Measurements from ENCODE around the gene EIF2A.

EIF2A gene

DNA sequence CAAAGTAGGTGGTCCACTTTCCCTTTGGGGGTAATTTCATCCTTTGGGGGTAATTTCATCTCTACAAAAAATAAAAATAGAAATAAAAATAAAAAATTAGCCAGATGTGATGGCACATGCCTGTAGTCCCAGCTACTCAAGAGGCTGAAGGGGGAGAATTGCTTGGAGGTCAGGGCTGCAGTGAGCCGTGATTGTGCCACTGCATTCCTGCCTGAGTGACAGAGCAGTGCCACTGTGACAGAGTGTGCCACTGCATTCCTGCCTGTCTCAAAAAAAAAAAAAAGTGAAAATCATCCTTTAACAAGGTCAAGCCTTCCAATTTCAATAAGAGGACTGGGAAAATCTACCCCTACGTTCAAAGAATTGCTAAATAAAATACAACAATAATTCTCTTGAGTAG lies 23.0 kb upstream of the EIF2A start:
- TF ChIP-seq, protein P1, sequence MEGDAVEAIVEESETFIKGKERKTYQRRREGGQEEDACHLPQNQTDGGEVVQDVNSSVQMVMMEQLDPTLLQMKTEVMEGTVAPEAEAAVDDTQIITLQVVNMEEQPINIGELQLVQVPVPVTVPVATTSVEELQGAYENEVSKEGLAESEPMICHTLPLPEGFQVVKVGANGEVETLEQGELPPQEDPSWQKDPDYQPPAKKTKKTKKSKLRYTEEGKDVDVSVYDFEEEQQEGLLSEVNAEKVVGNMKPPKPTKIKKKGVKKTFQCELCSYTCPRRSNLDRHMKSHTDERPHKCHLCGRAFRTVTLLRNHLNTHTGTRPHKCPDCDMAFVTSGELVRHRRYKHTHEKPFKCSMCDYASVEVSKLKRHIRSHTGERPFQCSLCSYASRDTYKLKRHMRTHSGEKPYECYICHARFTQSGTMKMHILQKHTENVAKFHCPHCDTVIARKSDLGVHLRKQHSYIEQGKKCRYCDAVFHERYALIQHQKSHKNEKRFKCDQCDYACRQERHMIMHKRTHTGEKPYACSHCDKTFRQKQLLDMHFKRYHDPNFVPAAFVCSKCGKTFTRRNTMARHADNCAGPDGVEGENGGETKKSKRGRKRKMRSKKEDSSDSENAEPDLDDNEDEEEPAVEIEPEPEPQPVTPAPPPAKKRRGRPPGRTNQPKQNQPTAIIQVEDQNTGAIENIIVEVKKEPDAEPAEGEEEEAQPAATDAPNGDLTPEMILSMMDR (IDR thresholded peaks at IDR 0.05; ENCODE audit: extremely low read depth, insufficient read depth, missing control alignments): no peak
- in situ Hi-C loops (cut with MboI; ENCODE audit: low pct_unique_long_range_greater_than_20kb, low sequenced_read_pairs, unreplicated experiment): loop anchor here (25.0 kb wide), 1 partner anchor 586 kb away; no protein-coding TSS in a partner anchor
- no peak for DNase-seq (ENCODE audit: low spot score)

DNA sequence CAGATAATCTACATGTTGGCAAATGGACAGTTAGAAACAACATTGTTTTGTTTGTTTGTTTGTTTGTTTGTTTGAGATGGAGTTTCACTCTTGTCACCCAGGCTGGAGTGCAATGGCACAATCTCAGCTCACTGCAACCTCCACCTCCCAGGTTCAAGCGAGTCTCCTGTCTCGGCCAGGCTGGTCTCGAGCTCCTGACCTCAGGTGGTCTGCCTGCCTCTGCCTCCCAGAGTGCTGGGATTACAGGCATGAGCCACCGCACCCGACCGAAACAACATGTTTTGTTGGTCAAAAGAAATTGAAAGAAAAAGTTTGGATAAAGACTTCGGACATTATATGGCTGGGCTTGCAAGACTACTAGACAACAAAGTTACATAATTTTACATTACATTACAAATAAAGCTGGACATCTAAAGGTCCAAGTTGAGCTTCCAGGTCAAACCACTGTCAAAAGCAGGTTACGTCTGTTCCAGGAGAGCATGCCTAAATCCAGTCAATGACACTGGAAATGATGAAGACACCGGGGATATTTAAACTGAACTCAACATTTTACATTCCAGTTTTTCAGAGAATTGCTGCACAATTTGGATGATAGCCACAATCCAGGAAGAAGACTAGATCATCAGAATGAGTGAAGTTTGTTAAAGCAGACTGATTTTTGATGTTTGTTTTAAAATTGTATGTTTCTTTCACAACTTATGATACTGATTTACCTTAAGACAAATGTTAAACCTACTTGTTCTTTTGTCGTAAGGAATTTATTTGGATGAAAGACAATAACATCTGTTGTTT lies 18.9 kb upstream of the EIF2A start:
- no peak for DNase-seq (ENCODE audit: low spot score)
- in situ Hi-C loops (cut with MboI; ENCODE audit: low pct_unique_long_range_greater_than_20kb, low sequenced_read_pairs, unreplicated experiment): loop anchor here (25.0 kb wide), 2 partner anchors 335 to 610 kb away; no protein-coding TSS in a partner anchor
- TF ChIP-seq, protein P1 (IDR thresholded peaks at IDR 0.05; ENCODE audit: extremely low read depth, insufficient read depth, missing control alignments): no peak

DNA sequence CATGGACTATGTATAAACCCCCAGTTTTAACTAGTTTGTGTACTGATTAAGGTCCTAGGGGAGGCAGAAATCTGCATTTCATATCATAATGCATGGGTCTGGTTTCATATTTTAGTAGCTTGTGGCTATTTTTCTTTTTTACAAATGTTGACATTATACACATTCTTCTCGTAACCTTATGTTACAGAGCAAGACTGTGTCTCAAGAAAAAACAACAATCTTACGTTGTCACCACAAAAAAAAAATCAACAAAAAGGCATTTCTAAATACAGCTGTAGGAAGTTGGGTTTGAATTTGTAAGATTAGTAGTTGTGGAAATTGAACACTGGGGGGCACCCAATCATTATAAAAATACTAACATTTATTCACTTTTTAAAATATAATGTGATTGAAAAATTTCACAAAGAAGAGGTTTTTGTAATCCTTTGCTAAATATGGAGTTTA lies 18.2 kb upstream of the EIF2A start:
- TF ChIP-seq, protein P1 (IDR thresholded peaks at IDR 0.05; ENCODE audit: extremely low read depth, insufficient read depth, missing control alignments): peak; percentile 33
- in situ Hi-C loops (cut with MboI; ENCODE audit: low pct_unique_long_range_greater_than_20kb, low sequenced_read_pairs, unreplicated experiment): loop anchor here (25.0 kb wide), 2 partner anchors 334 to 609 kb away; no protein-coding TSS in a partner anchor
- peak; percentile 27 for DNase-seq (ENCODE audit: low spot score)

DNA sequence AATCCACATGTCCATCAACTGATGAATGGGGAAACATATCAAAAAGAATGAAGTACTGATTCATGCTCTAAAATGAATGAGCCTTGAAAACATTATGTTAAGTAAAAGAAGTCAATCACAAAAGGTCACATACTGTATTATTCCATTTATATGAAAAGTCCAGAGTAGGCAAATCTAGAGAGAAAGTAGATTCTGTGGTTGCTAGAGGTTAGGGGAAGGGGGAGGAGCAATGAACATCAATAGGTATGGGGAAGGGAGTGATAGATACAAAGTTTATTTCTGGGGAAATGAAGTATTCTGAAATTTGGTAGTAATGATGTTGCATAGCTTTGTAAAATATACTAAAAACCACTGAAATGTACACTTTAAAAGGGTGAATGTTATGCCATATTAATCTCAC lies 14.8 kb upstream of the EIF2A start:
- in situ Hi-C loops (cut with MboI; ENCODE audit: low pct_unique_long_range_greater_than_20kb, low sequenced_read_pairs, unreplicated experiment): loop anchor here (25.0 kb wide), 2 partner anchors 331 to 606 kb away; no protein-coding TSS in a partner anchor
- TF ChIP-seq, protein P1 (IDR thresholded peaks at IDR 0.05; ENCODE audit: extremely low read depth, insufficient read depth, missing control alignments): no peak
- no peak for DNase-seq (ENCODE audit: low spot score)

DNA sequence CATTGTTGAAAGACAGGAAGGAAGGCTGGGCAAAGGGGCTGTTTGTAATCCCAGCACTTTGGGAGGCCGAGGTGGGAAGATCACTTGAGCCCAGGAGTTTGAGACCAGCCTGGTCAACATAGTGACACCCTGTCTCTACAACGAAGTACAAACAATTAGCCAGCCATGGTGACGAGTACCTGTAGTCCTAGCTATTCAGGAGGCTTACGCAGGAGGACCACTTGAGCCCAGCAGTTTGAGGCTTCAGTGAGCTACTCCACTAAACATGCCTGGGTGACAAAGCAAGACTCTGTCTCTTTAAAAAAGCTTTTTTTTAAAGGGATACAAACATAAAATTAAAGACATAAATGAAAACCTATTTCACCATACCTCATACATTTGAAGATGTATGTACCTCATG lies 11.4 kb upstream of the EIF2A start:
- TF ChIP-seq, protein P1 (IDR thresholded peaks at IDR 0.05; ENCODE audit: extremely low read depth, insufficient read depth, missing control alignments): no peak
- DNase-seq (ENCODE audit: low spot score): no peak
- in situ Hi-C loops (cut with MboI; ENCODE audit: low pct_unique_long_range_greater_than_20kb, low sequenced_read_pairs, unreplicated experiment): loop anchor here (25.0 kb wide), 2 partner anchors 327 to 602 kb away; no protein-coding TSS in a partner anchor

DNA sequence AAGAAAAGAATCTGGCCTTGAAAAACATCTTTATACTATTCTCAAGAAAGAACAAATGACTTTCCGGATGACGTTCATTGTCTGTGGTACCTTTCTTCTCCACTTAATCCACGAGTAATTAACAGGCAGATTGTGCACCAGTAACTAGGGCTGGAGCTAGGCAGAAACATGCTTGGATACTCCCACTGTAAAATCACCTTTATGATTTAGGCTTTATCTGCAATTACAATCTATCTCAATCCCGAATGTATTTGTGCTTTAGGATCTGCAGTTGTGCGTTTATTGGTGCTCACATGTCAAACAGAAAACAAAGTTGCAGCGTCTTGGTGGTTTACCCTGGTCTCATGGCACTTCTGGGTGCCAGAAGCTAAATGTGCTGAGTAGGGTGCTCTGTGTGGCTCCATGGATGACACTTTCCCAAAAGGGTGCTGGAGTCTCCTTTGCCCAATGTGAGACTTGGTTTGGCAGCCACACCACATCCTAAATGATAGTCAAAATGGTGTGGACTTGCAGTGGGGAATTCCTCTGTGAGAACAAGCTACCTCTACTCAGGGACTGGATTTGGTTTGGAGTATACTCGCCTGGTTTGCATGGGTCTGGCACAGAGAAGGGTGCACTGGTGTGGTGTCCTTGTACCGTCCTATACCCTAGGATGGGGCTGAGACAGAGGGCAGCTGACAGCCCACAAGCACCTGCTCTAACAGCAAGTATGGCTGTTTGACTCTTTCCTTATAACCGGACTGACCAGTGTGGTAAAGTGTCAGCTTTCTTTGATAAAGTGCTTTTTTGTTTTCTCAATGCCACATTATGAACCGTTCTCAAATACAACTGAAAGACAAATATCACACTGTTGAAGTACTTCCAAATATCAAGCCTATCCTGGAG lies 8.0 kb upstream of the EIF2A start:
- in situ Hi-C loops (cut with MboI; ENCODE audit: low pct_unique_long_range_greater_than_20kb, low sequenced_read_pairs, unreplicated experiment): loop anchor here (25.0 kb wide), 2 partner anchors 324 to 599 kb away; no protein-coding TSS in a partner anchor
- no peak for DNase-seq (ENCODE audit: low spot score)
- TF ChIP-seq, protein P1 (IDR thresholded peaks at IDR 0.05; ENCODE audit: extremely low read depth, insufficient read depth, missing control alignments): no peak
